ENCODE data around the gene SRGN.
A peak's percentile ranks its signal among the peaks of the same experiment; 100 is the strongest.
"Not testable (repeated sequence)": the region's sequence is repeated elsewhere in the genome, so short reads cannot be mapped to it uniquely, and the experiment has no call there.

The SRGN gene

GRCh38 chr10:69087590-69088470 lies at the start of gene SRGN:
Gene SRGN, plus strand, starts transcription at chr10:69088103. Its CDS starts 55 bp downstream, at chr10:69088158.
- no peak for TF ChIP-seq CTCF (IDR thresholded peaks at IDR 0.05; ENCODE audit: extremely low read depth, missing control alignments)
- peak; percentile 73 for DNase-seq (ENCODE audit: low spot score)

- DNase-seq (ENCODE audit: low spot score) = not testable (repeated sequence)
These were observed 47.0 kb upstream of the SRGN start for GRCh38 chr10:69040904-69041303.

GRCh38 chr10:69042417-69042816 lies 45.5 kb upstream of the SRGN start:
- no peak for DNase-seq (ENCODE audit: low spot score)
- no peak for TF ChIP-seq CTCF (IDR thresholded peaks at IDR 0.05; ENCODE audit: extremely low read depth, missing control alignments)

- no peak for DNase-seq (ENCODE audit: low spot score)
- no peak for TF ChIP-seq CTCF (IDR thresholded peaks at IDR 0.05; ENCODE audit: extremely low read depth, missing control alignments)
These were observed 45.1 kb upstream of the SRGN start for GRCh38 chr10:69042838-69043237.

GRCh38 chr10:69043931-69044531 lies 43.9 kb upstream of the SRGN start:
- TF ChIP-seq CTCF (IDR thresholded peaks at IDR 0.05; ENCODE audit: extremely low read depth, missing control alignments) = no peak
- DNase-seq (ENCODE audit: low spot score) = no peak

- DNase-seq (ENCODE audit: low spot score) = no peak
- TF ChIP-seq CTCF (IDR thresholded peaks at IDR 0.05; ENCODE audit: extremely low read depth, missing control alignments) = no peak
These were observed 43.4 kb upstream of the SRGN start for GRCh38 chr10:69044546-69044945.

GRCh38 chr10:69045441-69046300 lies 42.2 kb upstream of the SRGN start:
- peak; percentile 69 for DNase-seq (ENCODE audit: low spot score)
- no peak for TF ChIP-seq CTCF (IDR thresholded peaks at IDR 0.05; ENCODE audit: extremely low read depth, missing control alignments)

Measured in GM20000 (cell line).